MM.1S (cell line): ENCODE results near the gene GTF3C2.

Experiments
- DNase-seq: peaks from one replicate; pipeline ENCODE4 v3.0.0-alpha.2; 2015
- H2AFZ ChIP-seq: fragments of 300-600 bp; sonication (generic); 2 replicates; pipeline ENCODE4 v1.6.0; 2016; ENCODE audit warnings: antibody characterized with exemption, low read length
- H3F3A ChIP-seq: fragments of 300-600 bp; sonication (generic); 2 replicates; pipeline ENCODE4 v1.6.1; 2016; ENCODE audit warnings: mild to moderate bottlenecking, antibody characterized with exemption, low read length, moderate library complexity, mixed read lengths; ENCODE audit not compliant: insufficient read depth
- H3K27ac ChIP-seq: fragments of 300-600 bp; sonication (generic); 2 replicates; pipeline ENCODE4 v1.5.1; 2016; ENCODE audit warnings: mild to moderate bottlenecking, low read length
- H3K27me3 ChIP-seq: fragments of 300-600 bp; sonication (generic); replicated peaks from 2 replicates; pipeline ENCODE4 v1.6.0; 2016; ENCODE audit warnings: low read length; ENCODE audit not compliant: insufficient read depth
- H3K36me3 ChIP-seq: fragments of 300-600 bp; sonication (generic); replicated peaks from 2 replicates; pipeline ENCODE4 v1.6.1; 2016; ENCODE audit warnings: mild to moderate bottlenecking, low read length, mixed read lengths; ENCODE audit not compliant: insufficient read depth
- H3K4me1 ChIP-seq: fragments of 300-600 bp; sonication (generic); 2 replicates; pipeline ENCODE4 v1.6.1; 2016; ENCODE audit warnings: low read length, mixed read lengths
- H3K4me2 ChIP-seq: fragments of 300-600 bp; sonication (generic); 2 replicates; pipeline ENCODE4 v1.6.0; 2016; ENCODE audit warnings: low read depth, low read length
- H3K4me3 ChIP-seq: fragments of 300-600 bp; sonication (generic); 2 replicates; pipeline ENCODE4 v1.5.1; 2016; ENCODE audit warnings: low read length, mixed read lengths
- H3K79me2 ChIP-seq: fragments of 300-600 bp; sonication (generic); 2 replicates; pipeline ENCODE4 v1.6.1; 2016; ENCODE audit warnings: mixed run types, low read length, mixed read lengths
- H3K9ac ChIP-seq: fragments of 300-600 bp; sonication (generic); 2 replicates; pipeline ENCODE4 v1.6.1; 2016; ENCODE audit warnings: low read length, mixed read lengths
- H3K9me2 ChIP-seq: fragments of 300-600 bp; sonication (generic); replicated peaks from 2 replicates; pipeline ENCODE4 v1.6.1; 2016; ENCODE audit warnings: mild to moderate bottlenecking, low read length, mixed read lengths; ENCODE audit not compliant: insufficient read depth
- H3K9me3 ChIP-seq: fragments of 300-600 bp; sonication (generic); replicated peaks from 2 replicates; pipeline ENCODE4 v1.6.1; 2016; ENCODE audit warnings: mild to moderate bottlenecking, low read length, mixed read lengths; ENCODE audit not compliant: insufficient read depth
- H4K20me1 ChIP-seq: fragments of 300-600 bp; sonication (generic); 2 replicates; pipeline ENCODE4 v1.6.1; 2016; ENCODE audit warnings: mild to moderate bottlenecking, low read length, moderate library complexity, mixed read lengths; ENCODE audit not compliant: insufficient read depth
- EZH2 ChIP-seq: fragments of 300-600 bp; sonication (generic); optimal IDR thresholded peaks from 2 replicates; pipeline ENCODE3; 2017; ENCODE audit warnings: low read depth, mild to moderate bottlenecking, antibody characterized with exemption, low read length, mixed read lengths
- EZH2phosphoT487 ChIP-seq: fragments of 300-600 bp; sonication (generic); IDR thresholded peaks from 2 replicates; pipeline ENCODE4 v1.6.1; 2018; ENCODE audit warnings: antibody characterized with exemption, low read length
- TF ChIP-seq, protein P1 (sequence below): fragments of 300-600 bp; sonication (generic); IDR thresholded peaks from 2 replicates; pipeline ENCODE4 v1.5.1; 2016; ENCODE audit warnings: antibody characterized with exemption, low read length, mixed read lengths

Gene GTF3C2

DNA sequence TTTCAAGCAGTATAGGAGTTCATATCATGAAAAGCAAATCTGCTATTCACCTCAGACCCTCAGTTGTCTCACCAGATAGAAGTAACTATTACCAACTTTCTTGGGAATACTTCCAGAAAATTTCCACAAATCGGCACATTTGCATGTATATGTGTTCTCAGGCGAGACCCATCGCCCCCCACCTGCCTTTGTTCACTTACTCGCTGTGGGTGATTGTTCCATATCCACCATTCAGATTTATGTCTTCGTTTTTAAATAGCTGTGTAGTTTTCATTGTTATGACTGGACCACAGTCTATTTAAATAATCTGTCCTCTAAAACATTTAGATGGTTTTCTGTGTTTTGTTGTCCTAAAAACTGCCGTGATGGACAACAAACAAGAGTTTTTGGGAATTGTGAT lies 71.1 kb downstream of the GTF3C2 start:
- H3K4me1 ChIP-seq, result no peaks in the 10 kb centered on the region

DNA sequence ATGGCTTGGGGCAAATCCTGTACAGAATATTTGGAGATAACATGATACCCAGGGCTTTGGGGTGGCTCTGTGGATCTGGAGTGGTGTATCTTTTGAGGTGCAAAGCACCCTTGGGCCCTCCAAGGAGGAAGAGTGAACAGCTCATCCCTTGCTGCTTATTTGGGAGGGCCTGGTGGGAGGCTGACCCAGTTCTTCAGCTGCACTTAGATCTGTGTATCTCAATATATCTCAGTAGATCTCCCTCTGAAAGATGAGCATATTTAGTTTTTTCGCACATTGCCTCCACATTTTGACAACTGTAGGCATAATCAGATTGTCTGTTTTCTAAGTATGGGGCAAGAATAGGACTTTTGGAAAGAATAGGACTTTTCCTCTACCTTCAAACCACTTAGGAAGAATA lies 71.6 kb downstream of the GTF3C2 start:
- H3K9me3 ChIP-seq, result no peaks in the 10 kb centered on the region
- no peaks in the 10 kb centered on the region for H3K27me3 ChIP-seq
- H2AFZ ChIP-seq, result no peak overlapping the region
- H3K4me1 ChIP-seq, result no peaks in the 10 kb centered on the region
- no peak overlapping the region for H3K4me2 ChIP-seq
- no peaks in the 10 kb centered on the region for H3F3A ChIP-seq
- TF ChIP-seq, protein P1, sequence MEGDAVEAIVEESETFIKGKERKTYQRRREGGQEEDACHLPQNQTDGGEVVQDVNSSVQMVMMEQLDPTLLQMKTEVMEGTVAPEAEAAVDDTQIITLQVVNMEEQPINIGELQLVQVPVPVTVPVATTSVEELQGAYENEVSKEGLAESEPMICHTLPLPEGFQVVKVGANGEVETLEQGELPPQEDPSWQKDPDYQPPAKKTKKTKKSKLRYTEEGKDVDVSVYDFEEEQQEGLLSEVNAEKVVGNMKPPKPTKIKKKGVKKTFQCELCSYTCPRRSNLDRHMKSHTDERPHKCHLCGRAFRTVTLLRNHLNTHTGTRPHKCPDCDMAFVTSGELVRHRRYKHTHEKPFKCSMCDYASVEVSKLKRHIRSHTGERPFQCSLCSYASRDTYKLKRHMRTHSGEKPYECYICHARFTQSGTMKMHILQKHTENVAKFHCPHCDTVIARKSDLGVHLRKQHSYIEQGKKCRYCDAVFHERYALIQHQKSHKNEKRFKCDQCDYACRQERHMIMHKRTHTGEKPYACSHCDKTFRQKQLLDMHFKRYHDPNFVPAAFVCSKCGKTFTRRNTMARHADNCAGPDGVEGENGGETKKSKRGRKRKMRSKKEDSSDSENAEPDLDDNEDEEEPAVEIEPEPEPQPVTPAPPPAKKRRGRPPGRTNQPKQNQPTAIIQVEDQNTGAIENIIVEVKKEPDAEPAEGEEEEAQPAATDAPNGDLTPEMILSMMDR, result no peak
- TF ChIP-seq EZH2phosphoT487 (no peak), EZH2 (no peak)
- H3K9ac ChIP-seq, result no peak overlapping the region
- no peak for DNase-seq
- no peak overlapping the region for H3K4me3 ChIP-seq
- H3K79me2 ChIP-seq, result no peaks in the 10 kb centered on the region
- no peak overlapping the region for H3K27ac ChIP-seq
- H3K9me2 ChIP-seq, result no peaks in the 10 kb centered on the region
- no peaks in the 10 kb centered on the region for H4K20me1 ChIP-seq
- H3K36me3 ChIP-seq, result no peaks in the 10 kb centered on the region

More for the DNA sequence above, 71.1 kb downstream of the GTF3C2 start:
- H3K27me3 ChIP-seq, result no peaks in the 10 kb centered on the region
- no peak overlapping the region for H2AFZ ChIP-seq
- H3K9me3 ChIP-seq, result no peaks in the 10 kb centered on the region
- TF ChIP-seq EZH2 (no peak), EZH2phosphoT487 (no peak)
- TF ChIP-seq, protein P1, result no peak
- no peaks in the 10 kb centered on the region for H3F3A ChIP-seq
- H3K9ac ChIP-seq, result no peak overlapping the region
- H4K20me1 ChIP-seq, result no peaks in the 10 kb centered on the region
- no peak overlapping the region for H3K27ac ChIP-seq
- no peaks in the 10 kb centered on the region for H3K36me3 ChIP-seq
- DNase-seq, result no peak
- no peak overlapping the region for H3K4me3 ChIP-seq
- no peaks in the 10 kb centered on the region for H3K9me2 ChIP-seq
- no peak overlapping the region for H3K4me2 ChIP-seq
- no peaks in the 10 kb centered on the region for H3K79me2 ChIP-seq

- Histone ChIP-seq H3K4me3 (no peak overlapping the region), H3K4me1 (no peaks in the 10 kb centered on the region), H3K36me3 (no peaks in the 10 kb centered on the region), H3K27me3 (no peaks in the 10 kb centered on the region), H3K27ac (no peak overlapping the region), H3K9ac (no peak overlapping the region), H3K9me3 (no peaks in the 10 kb centered on the region), H3K9me2 (no peaks in the 10 kb centered on the region), H3K4me2 (no peak overlapping the region), H4K20me1 (no peaks in the 10 kb centered on the region), H3K79me2 (no peaks in the 10 kb centered on the region), H3F3A (no peaks in the 10 kb centered on the region), H2AFZ (no peak overlapping the region)
- no peak for DNase-seq
- TF ChIP-seq EZH2phosphoT487 (no peak), EZH2 (no peak)
- TF ChIP-seq, protein P1, result no peak
Measured at GRCh38 chr2:27282892-27283291, 73.7 kb downstream of the GTF3C2 start.
